A549 (cell line): ENCODE data around the gene PIGU.

Source experiments
- BHLHE40 ChIP-seq: IDR thresholded peaks from 2 replicates; pipeline ENCODE4 v1.6.1; 2012; ENCODE audit warnings: low read depth, low read length, inconsistent platforms
- CTCF ChIP-seq: fragments of >200 bp; sonication (Bioruptor Twin); formaldehyde crosslinking; IDR thresholded peaks from 3 replicates; pipeline ENCODE4 v1.5.1; 2016
- EHF ChIP-seq: fragments of 250-450 bp; sonication (Bioruptor Pico); IDR thresholded peaks from 2 replicates; pipeline ENCODE4 v1.5.0; 2020; ENCODE audit warnings: mild to moderate bottlenecking
- JUNB ChIP-seq: fragments of >200 bp; sonication (Bioruptor Twin); formaldehyde crosslinking; IDR thresholded peaks from 2 replicates; pipeline ENCODE4 v1.6.1; 2016
- MAX ChIP-seq: IDR thresholded peaks from 2 replicates; pipeline ENCODE4 v1.6.1; 2012
- ZFP36 ChIP-seq: fragments of 450-650 bp; IDR thresholded peaks from 2 replicates; pipeline ENCODE4 v1.6.1; 2014; ENCODE audit warnings: borderline replicate concordance; ENCODE audit not compliant: partially characterized antibody

GRCh38 chr20:34705008-34705396 lies 28.1 kb upstream of the PIGU start:
- TF ChIP-seq CTCF (no peak), ZFP36 (no peak), BHLHE40 (no peak), EHF (CRISPR knock-in tag) (no peak), MAX (no peak), JUNB (no peak)
